WTC11 (cell line): Measurements from ENCODE around the gene HACD1. TPM values are rescaled to one million over a fixed set of nuclear protein-coding genes. Genes with fewer than 3 reads are reported as not detected.

Source experiments
- ATAC-seq: fragments of 200-7000 bp; cut with Tn5 transposase; 2 replicates; pipeline ENCODE4 v1.10.0; 2021; ENCODE audit warnings: mild to moderate bottlenecking, moderate library complexity
- CTCF ChIA-PET: fragments of 300-600 bp; sonication (Branson Sonifier 250); formaldehyde crosslinking; loops from one replicate; lab custom pipeline; 2021; ENCODE audit warnings: antibody characterized with exemption; lab: Charles Lee
- POLR2A ChIA-PET: fragments of 350-600 bp; sonication (Branson Sonifier 250); formaldehyde crosslinking; loops from one replicate; lab custom pipeline; 2021; ENCODE audit warnings: antibody characterized with exemption; lab: Charles Lee
- DNase-seq: peaks from one replicate; pipeline ENCODE4 v3.0.0; 2021; ENCODE audit warnings: low spot score
- H3K27ac Mint-ChIP-seq: 2 replicates; pipeline ENCODE4 v1.8.0; 2021; ENCODE audit warnings: mixed read lengths
- H3K27me3 Mint-ChIP-seq: 2 replicates; pipeline ENCODE4 v1.8.0; 2021; ENCODE audit warnings: low read depth, mild to moderate bottlenecking, moderate library complexity, mixed read lengths
- H3K36me3 Mint-ChIP-seq: 2 replicates; pipeline ENCODE4 v1.8.0; 2021; ENCODE audit warnings: mixed read lengths
- H3K4me1 Mint-ChIP-seq: 2 replicates; pipeline ENCODE4 v1.8.0; 2022; ENCODE audit warnings: mixed read lengths
- H3K4me3 Mint-ChIP-seq: 2 replicates; pipeline ENCODE4 v1.8.0; 2021; ENCODE audit warnings: mild to moderate bottlenecking, moderate library complexity, mixed read lengths
- H3K9me3 Mint-ChIP-seq: 2 replicates; pipeline ENCODE4 v1.8.0; 2021; ENCODE audit warnings: mixed read lengths
- STAT6 ChIP-seq: sonication (generic); formaldehyde crosslinking; conservative IDR thresholded peaks from 2 replicates; pipeline ENCODE4 v1.8.1; 2023; ENCODE audit warnings: mild to moderate bottlenecking, low read depth, missing genetic modification reagents, moderate library complexity
- TEAD1 ChIP-seq: sonication (generic); formaldehyde crosslinking; IDR thresholded peaks from 2 replicates; pipeline ENCODE4 v1.8.0; 2022; ENCODE audit warnings: mild to moderate bottlenecking, missing genetic modification reagents
- ZNF121 ChIP-seq: sonication (generic); formaldehyde crosslinking; IDR thresholded peaks from 2 replicates; pipeline ENCODE4 v1.8.0; 2023; ENCODE audit warnings: missing genetic modification reagents
- ZNF263 ChIP-seq: sonication (generic); formaldehyde crosslinking; IDR thresholded peaks from 2 replicates; pipeline ENCODE4 v1.8.1; 2022; ENCODE audit warnings: low read depth, mild to moderate bottlenecking, moderate library complexity, missing genetic modification reagents
- ZNF281 ChIP-seq: sonication (generic); formaldehyde crosslinking; IDR thresholded peaks from 2 replicates; pipeline ENCODE4 v1.8.0; 2023; ENCODE audit warnings: mild to moderate bottlenecking, missing genetic modification reagents
- ZNF532 ChIP-seq: fragments of 250-450 bp; sonication (Bioruptor Pico); IDR thresholded peaks from 2 replicates; pipeline ENCODE4 v1.9.0; 2021; ENCODE audit warnings: mild to moderate bottlenecking, borderline replicate concordance
- ZNF671 ChIP-seq: fragments of 250-450 bp; sonication (Bioruptor Pico); IDR thresholded peaks from 2 replicates; pipeline ENCODE4 v1.8.0; 2021; ENCODE audit warnings: mild to moderate bottlenecking
- total RNA-seq: library from RNA; stranded (reverse); gene quantifications from 3 replicates; pipeline ENCODE4 v1.2.3, GENCODE V29; 2021

Gene HACD1
- total RNA-seq, 1 experiment from 2014 or later = 18.6 TPM

- CTCF ChIA-PET = no interaction called here
- no peaks in the 10 kb centered on the region for H3K27me3 Mint-ChIP-seq
These were observed 20.7 kb upstream of the HACD1 start for GRCh38 chr10:17637869-17638268.

More at GRCh38 chr10:17637869-17638268, 20.7 kb upstream of the HACD1 start:
- TF ChIP-seq ZNF671 (CRISPR knock-in tag) = no peak
- TF ChIP-seq ZNF532 (CRISPR knock-in tag) = no peak
- no peak for TF ChIP-seq TEAD1 (CRISPR knock-in tag)
- no peak for TF ChIP-seq ZNF121 (CRISPR knock-in tag)
- no peak for TF ChIP-seq STAT6 (CRISPR knock-in tag)
- no peak for TF ChIP-seq ZNF263 (CRISPR knock-in tag)
- TF ChIP-seq ZNF281 = no peak
- H3K9me3 Mint-ChIP-seq = 0 out of 2 replicates have a peak, but pooled peaks cover 3% of the 10 kb centered on the region
- H3K4me3 Mint-ChIP-seq = no peak overlapping the region
- no peaks in the 10 kb centered on the region for H3K36me3 Mint-ChIP-seq
- no peak for ATAC-seq
- H3K27ac Mint-ChIP-seq = no peak overlapping the region
- H3K4me1 Mint-ChIP-seq = peaks cover 4% of the 10 kb centered on the region
- no peak for DNase-seq
- POLR2A ChIA-PET = no interaction called here
